Measurements from ENCODE around the gene ADAMTS12.
"Not testable (repeated sequence)": the region's sequence is repeated elsewhere in the genome, so short reads cannot be mapped to it uniquely, and the experiment has no call there.

Gene ADAMTS12

DNA sequence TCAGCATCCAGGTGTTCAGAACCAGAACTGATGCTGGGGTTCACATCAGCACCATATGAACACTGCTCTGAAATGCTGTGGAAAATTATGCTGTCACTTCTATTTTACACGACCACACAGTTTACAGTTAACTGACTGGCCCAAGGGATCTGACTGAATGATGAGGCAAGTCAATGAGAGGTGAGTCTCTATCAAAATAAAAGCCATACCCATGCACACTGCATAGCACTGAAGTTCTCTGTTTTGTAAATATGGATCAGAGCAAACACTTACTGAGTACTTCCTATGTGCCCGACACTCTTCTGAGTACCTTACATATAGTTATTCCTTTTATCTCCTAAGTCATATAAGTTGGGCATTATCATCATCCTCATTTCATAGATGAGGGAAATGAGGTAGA is 328.3 kb downstream of the ADAMTS12 start:
- Mint-ChIP-seq H3K4me3 (no peak overlapping the region), H3K27me3 (peaks cover 6% of the 10 kb centered on the region), H3K36me3 (ENCODE audit: low read depth) (no peaks in the 10 kb centered on the region), H3K9me3 (no peaks in the 10 kb centered on the region), H3K27ac (no peak overlapping the region), H3K4me1 (ENCODE audit: low read depth) (no peaks in the 10 kb centered on the region)
- DNase-seq, result no peak

DNA sequence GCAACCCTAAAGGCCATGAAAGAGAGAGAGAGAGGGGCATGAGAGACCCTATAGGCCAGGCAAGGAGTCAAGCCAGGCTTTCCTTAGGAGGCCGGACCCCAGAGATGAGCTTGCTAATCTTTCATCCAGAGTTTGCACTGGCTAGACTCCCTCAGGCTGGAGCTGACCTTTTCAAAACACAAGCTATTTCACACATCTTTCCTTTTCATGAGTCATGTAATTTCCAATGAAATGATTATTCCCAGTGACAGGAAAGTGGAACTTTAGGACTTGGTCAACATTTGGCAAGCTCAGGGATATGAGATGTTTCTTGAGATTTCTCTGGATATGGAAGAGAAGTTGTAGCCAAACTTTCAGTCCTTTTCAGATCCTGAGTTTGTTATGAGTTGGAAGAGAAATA is 333.3 kb downstream of the ADAMTS12 start:
- H3K27me3 Mint-ChIP-seq, result no peaks in the 10 kb centered on the region
- H3K4me3 Mint-ChIP-seq, result no peak overlapping the region
- no peak for DNase-seq
- no peaks in the 10 kb centered on the region for H3K36me3 Mint-ChIP-seq (ENCODE audit: low read depth)
- H3K27ac Mint-ChIP-seq, result no peak overlapping the region
- no peaks in the 10 kb centered on the region for H3K4me1 Mint-ChIP-seq (ENCODE audit: low read depth)
- no peaks in the 10 kb centered on the region for H3K9me3 Mint-ChIP-seq

DNA sequence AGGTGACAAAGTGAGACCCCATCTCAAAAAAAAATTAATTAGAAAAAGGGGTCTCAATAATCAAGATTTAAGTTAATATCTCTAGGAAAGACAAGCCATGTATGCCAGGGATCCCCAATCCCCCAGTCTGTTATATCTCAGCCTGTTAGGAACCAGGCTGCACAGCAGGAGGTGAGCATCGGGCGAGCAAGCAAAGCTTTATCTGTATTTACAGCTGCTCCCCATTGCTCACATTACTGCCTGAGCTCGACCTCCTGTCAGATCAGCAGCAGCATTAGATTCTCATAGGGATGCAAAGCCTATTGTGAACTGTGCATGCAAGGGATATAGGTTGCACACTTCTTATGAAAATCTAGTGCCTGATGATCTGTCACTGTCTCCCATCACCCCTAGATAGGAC is 334.2 kb downstream of the ADAMTS12 start:
- DNase-seq, result no peak
- H3K9me3 Mint-ChIP-seq, result no peaks in the 10 kb centered on the region
- H3K36me3 Mint-ChIP-seq (ENCODE audit: low read depth), result no peaks in the 10 kb centered on the region
- no peaks in the 10 kb centered on the region for H3K4me1 Mint-ChIP-seq (ENCODE audit: low read depth)
- no peaks in the 10 kb centered on the region for H3K27me3 Mint-ChIP-seq
- H3K4me3 Mint-ChIP-seq, result no peak overlapping the region
- no peak overlapping the region for H3K27ac Mint-ChIP-seq

DNA sequence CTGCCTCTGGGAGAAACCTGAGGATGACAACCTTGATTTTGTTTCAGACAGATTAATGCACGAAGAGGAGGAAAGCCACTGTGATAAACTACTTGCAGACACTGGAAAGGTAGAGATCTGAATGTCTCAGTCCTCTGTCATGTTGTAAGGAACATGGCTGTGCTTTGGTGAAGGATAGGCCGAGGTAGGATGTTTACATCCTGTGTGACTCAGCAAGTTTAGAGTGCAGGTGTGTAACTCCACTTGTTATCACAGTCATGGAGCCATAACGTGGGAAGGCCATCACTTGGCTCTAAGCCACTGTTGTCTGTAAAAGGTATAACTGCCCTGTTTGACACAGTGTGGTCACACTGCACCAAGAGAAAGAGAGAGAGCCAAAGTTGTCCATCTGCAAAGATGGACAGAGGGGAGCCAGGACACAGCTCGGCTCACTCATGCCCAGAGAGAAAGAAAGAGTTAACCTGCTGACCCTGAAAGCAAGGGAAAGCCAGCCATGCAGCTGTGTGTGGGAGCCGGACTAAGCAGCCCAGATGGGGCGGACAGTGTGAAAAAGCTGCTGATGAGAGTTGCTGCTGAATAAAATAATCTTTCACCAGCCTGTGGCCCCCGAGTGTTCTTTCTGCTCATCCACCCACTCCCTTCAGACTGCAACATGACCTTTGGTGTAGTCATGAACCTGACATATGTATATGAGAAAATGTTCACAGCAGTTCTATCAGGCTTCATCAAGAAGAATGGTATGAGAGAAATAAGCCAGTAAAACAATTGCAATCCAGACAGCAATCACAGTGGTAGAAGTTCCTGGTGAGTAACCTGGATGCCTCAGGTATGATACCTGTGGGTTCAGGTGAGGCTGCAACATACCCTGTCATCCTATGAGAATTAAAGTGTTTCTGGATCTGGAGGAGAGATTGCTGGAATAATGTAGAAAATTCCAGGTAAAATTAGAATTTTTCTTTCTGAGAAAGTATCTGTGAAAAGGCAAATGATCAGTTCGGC is 335.2 kb downstream of the ADAMTS12 start:
- H3K9me3 Mint-ChIP-seq, result no peaks in the 10 kb centered on the region
- H3K4me1 Mint-ChIP-seq (ENCODE audit: low read depth), result no peaks in the 10 kb centered on the region
- H3K27ac Mint-ChIP-seq, result no peak overlapping the region
- no peaks in the 10 kb centered on the region for H3K36me3 Mint-ChIP-seq (ENCODE audit: low read depth)
- peaks cover 4% of the 10 kb centered on the region for H3K27me3 Mint-ChIP-seq
- no peak overlapping the region for H3K4me3 Mint-ChIP-seq
- no peak for DNase-seq

DNA sequence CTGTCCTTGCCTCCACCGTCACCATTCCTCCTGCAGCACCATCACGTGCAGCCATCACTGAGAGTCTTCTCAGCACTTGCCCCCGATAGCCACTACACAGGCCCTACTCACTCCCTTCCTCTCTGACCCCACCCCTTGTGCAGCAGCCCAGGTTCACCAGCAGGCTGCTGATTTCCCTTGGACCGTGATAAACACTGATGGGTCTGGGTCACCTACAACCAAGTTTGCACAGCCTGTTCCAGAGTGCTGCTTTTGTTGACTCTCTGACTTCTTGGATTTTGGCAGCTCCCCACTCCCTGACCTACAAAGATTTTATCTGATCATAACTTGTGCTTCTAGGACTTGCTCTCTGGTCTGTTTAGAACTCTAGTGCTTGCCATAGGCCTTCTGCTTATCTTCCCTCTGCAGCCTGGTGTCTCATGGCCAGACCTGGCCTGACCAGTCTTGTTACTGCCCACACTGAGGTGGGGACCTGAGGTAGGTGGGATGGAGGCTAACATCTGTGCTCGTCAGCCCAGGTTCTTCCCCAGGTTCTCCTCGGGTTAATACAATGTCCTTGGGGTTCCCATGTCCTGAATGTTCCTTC is 341.7 kb downstream of the ADAMTS12 start:
- Mint-ChIP-seq H3K4me1 (ENCODE audit: low read depth) (no peaks in the 10 kb centered on the region), H3K4me3 (no peak overlapping the region), H3K36me3 (ENCODE audit: low read depth) (no peaks in the 10 kb centered on the region), H3K27me3 (peaks cover 14% of the 10 kb centered on the region), H3K9me3 (peaks cover 3% of the 10 kb centered on the region), H3K27ac (no peak overlapping the region)
- DNase-seq, result no peak

DNA sequence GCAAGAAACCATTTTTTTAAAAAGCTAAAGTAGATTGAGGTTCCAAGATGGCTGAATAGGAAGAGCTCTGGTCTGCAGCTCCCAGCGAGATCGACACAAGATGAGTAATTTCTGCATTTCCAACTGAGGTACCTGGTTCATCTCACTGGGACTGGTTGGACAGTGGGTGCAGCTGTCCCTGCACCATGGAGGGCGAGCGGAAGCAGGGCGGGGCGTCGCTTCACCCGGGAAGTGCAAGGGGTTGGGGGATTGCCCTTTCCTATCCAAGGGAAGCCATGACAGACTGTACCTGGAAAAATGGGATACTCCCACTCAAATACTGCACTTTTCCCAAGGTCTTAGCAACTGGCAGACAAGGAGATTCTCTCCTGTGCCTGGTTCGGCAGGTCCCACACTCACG is 352.0 kb downstream of the ADAMTS12 start:
- H3K27ac Mint-ChIP-seq; H3K36me3 Mint-ChIP-seq (ENCODE audit: low read depth); DNase-seq; H3K4me3 Mint-ChIP-seq; H3K9me3 Mint-ChIP-seq; H3K4me1 Mint-ChIP-seq (ENCODE audit: low read depth): not testable (repeated sequence)
- H3K27me3 Mint-ChIP-seq, result peaks cover 26% of the 10 kb centered on the region

DNA sequence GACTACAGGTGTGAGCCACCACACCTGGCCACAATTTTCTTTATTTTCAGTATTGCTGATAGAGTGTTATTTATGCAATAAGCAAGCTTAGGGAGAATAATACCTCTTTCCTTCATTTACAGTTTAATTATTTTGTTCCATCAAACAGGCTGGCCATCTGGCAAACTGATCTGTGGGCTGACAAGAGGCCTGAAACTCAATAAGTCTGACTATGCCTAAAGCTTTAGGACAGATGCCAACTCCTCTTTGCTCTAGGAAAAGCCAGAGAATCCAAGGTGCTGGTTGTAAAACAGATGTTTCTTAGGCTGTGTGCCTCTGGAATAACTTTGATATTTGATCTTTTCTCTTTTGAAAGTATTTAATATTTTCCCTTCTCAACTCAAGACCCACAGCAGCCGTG is 352.6 kb downstream of the ADAMTS12 start:
- Mint-ChIP-seq H3K4me3 (no peak overlapping the region), H3K27me3 (peaks cover 26% of the 10 kb centered on the region), H3K9me3 (no peaks in the 10 kb centered on the region), H3K36me3 (ENCODE audit: low read depth) (no peaks in the 10 kb centered on the region), H3K27ac (no peak overlapping the region), H3K4me1 (ENCODE audit: low read depth) (no peaks in the 10 kb centered on the region)
- no peak for DNase-seq

DNA sequence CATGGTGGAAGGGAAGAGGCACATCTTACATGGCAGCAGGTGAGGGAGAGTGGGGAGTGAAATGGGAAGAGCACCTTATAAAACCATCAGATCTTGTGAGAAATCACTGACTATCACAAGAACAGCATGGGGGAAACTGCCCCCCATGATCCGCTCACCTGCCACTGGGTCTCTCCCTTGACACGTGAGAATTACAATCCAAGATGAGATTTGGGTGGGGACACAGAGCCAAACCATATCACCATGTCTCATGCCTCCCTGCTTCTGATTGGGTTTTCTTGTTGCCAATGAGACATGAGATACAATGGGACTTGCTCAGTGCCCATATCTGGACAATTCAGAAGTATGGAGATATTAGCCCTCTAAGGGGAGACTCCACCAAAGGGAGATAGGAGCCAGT is 353.6 kb downstream of the ADAMTS12 start:
- Mint-ChIP-seq H3K27me3 (peaks cover 26% of the 10 kb centered on the region), H3K4me1 (ENCODE audit: low read depth) (no peaks in the 10 kb centered on the region), H3K36me3 (ENCODE audit: low read depth) (no peaks in the 10 kb centered on the region), H3K27ac (no peak overlapping the region), H3K4me3 (no peak overlapping the region), H3K9me3 (no peaks in the 10 kb centered on the region)
- DNase-seq, result no peak

DNA sequence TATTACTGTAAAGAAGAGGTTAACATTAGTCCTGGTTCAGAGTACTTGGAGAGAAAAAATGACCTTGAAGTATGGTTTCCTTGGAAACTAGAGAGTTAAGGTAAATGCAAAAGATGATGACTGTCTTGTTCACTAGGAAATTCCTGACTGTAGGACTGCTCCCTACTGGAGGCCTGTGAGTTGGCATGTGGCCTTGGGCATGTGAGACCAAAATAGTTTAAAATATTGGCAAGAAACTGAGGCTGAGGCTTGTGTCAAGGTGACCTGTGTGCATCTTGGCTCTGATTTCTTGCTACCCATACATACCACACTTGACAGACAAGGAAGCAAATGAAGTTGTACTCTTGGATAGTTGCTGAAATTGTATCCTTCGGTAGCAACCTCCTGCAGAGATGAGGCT is 354.6 kb downstream of the ADAMTS12 start:
- H3K36me3 Mint-ChIP-seq (ENCODE audit: low read depth), result no peaks in the 10 kb centered on the region

DNA sequence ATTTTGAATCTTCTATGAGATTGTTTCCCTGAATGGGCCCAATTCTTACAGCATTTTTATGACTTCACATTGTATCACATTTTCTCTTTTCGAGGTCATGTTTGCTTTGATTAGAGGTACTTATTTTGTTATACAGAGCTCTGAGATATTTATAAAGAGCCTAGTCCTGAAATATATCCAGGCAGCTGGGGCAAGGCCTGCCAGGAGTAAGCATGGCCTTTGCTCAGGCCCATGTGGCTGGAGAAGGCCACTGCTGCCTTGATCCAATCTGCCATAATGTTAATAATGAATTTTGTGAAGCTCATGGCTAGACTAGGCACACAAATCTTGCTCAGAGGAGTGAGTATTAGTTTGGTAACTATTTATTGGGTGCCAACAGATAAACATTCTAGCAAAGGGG is 355.0 kb downstream of the ADAMTS12 start:
- H3K27ac Mint-ChIP-seq, result no peak overlapping the region
- H3K4me1 Mint-ChIP-seq (ENCODE audit: low read depth), result no peaks in the 10 kb centered on the region
- H3K9me3 Mint-ChIP-seq, result no peaks in the 10 kb centered on the region
- no peak overlapping the region for H3K4me3 Mint-ChIP-seq
- no peak for DNase-seq
- no peaks in the 10 kb centered on the region for H3K36me3 Mint-ChIP-seq (ENCODE audit: low read depth)
- H3K27me3 Mint-ChIP-seq, result peaks cover 21% of the 10 kb centered on the region

More for the DNA sequence above, 354.6 kb downstream of the ADAMTS12 start:
- Mint-ChIP-seq H3K9me3 (no peaks in the 10 kb centered on the region), H3K4me3 (no peak overlapping the region), H3K4me1 (ENCODE audit: low read depth) (no peaks in the 10 kb centered on the region), H3K27me3 (peaks cover 22% of the 10 kb centered on the region), H3K27ac (no peak overlapping the region)
- no peak for DNase-seq

DNA sequence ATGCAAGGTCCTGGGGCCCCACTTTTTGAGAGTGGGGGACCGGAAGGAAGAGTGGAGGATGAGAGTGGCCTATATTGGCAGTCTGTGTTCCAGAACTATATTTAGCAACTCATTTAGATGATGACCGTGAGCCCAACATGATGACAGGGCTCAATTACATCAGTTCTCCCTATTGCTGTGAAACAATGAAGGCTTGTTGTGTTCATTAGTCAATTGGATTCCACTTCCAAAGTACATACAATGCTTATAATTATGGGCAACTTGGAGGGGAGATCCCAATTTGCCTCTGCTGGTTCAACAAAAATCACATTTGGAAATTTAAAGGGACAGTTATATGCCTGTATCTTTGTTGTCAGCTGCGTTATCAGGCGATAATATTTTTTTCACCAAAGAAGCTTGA is 360.0 kb downstream of the ADAMTS12 start:
- Mint-ChIP-seq H3K36me3 (ENCODE audit: low read depth) (no peaks in the 10 kb centered on the region), H3K4me3 (no peak overlapping the region), H3K27ac (no peak overlapping the region), H3K4me1 (ENCODE audit: low read depth) (no peaks in the 10 kb centered on the region), H3K27me3 (no peaks in the 10 kb centered on the region), H3K9me3 (no peaks in the 10 kb centered on the region)
- no peak for DNase-seq

DNA sequence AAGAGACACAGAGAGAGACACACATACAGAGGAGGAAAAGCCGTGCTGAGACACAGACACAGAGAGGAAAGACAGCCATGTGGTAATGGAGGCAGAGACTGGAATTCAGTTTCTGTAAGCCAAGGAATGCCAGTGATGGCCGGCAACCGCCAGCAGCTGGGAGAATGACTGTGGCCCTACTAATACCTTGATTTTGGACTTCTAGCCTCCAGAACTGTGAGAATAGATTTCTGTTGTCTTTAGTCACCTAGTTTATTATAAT is 360.8 kb downstream of the ADAMTS12 start:
- Mint-ChIP-seq H3K27me3 (no peaks in the 10 kb centered on the region), H3K4me3 (no peak overlapping the region), H3K9me3 (no peaks in the 10 kb centered on the region), H3K27ac (no peak overlapping the region), H3K36me3 (ENCODE audit: low read depth) (no peaks in the 10 kb centered on the region), H3K4me1 (ENCODE audit: low read depth) (no peaks in the 10 kb centered on the region)
- no peak for DNase-seq

DNA sequence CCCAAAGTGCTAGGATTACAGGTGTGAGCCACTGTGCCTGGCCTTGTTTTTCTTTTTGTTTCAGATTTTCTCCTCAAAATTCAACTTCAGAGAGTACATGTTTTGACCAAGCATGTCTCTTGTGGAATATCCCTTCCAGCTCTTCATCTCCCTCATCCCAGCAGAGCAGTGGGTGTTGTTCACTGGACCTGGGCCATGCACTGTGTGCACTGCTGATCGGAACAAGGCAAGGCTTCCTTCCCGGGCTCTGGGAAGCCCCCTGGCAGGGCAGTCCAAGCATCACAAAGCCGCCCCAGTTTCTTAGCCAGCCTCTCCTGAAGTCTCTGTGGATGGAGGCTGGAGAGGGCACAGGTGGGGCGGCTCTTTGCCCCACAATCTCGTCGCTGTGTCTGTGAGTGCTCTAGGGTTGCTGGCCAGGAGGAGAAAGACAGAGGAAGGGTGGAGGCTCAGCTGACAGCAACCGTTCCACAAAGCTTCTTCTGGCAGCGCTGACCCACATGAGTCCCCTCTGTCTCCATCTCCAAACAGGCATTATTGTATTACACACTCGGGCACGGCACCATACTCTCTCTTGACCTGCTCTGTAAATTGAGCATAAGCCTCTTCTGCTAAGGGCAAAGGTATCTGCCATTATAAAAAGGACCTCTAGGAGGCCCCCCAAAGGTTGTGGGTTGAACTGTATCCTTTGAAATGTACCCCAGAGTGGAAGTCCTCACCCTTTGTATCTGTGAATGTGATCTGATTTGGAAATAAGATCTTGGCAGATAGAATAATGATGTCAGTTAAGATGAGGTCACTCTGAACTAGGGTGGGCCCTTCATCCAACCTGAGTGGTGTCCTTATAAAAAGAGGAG is 361.4 kb downstream of the ADAMTS12 start:
- Mint-ChIP-seq H3K27ac (no peak overlapping the region), H3K9me3 (no peaks in the 10 kb centered on the region), H3K36me3 (ENCODE audit: low read depth) (no peaks in the 10 kb centered on the region), H3K4me3 (no peak overlapping the region), H3K27me3 (no peaks in the 10 kb centered on the region), H3K4me1 (ENCODE audit: low read depth) (no peaks in the 10 kb centered on the region)
- DNase-seq, result no peak

DNA sequence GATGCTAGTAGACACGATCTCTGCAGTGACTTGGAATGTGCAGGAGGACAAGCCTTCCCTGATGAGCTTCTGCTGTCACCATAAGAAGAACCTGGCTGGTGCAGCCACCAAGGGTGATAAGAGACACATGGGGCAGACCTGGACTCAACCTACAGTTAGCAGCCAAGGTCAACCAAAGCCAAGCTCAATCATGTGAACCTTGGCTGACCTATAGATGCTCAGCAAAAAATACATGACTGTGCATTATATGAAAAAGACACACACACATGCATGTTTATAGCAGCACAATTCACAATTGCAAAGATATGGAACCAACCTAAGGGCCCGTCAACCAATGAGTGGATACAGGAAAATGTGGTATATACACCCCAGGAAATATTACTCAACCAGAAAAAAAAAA is 364.1 kb downstream of the ADAMTS12 start:
- Mint-ChIP-seq H3K36me3 (ENCODE audit: low read depth) (no peaks in the 10 kb centered on the region), H3K4me1 (ENCODE audit: low read depth) (peaks cover 3% of the 10 kb centered on the region), H3K27ac (no peak overlapping the region), H3K27me3 (peaks cover 4% of the 10 kb centered on the region), H3K9me3 (no peaks in the 10 kb centered on the region), H3K4me3 (no peak overlapping the region)
- DNase-seq, result no peak

DNA sequence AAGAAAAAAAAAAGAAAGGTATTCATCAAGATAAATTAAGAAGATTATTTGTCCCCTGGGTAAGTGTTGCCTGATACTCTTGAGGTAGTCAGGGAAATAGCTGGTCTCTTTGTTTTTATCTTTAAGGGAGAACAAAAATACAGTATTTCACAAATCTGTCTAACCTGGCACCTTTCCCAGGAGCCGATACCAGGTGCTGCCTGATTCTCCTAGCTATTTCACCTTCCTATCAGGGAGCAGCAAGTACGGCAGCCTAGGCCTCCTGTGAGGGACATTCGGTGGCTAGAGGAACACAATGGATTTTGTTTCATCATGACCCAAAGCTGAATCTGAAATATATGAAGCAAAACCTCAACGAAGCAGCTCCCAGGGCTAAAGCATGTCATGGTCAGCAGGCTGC is 365.0 kb downstream of the ADAMTS12 start:
- Mint-ChIP-seq H3K27me3 (peaks cover 4% of the 10 kb centered on the region), H3K27ac (no peak overlapping the region), H3K4me3 (no peak overlapping the region), H3K36me3 (ENCODE audit: low read depth) (no peaks in the 10 kb centered on the region), H3K4me1 (ENCODE audit: low read depth) (peaks cover 3% of the 10 kb centered on the region), H3K9me3 (no peaks in the 10 kb centered on the region)
- DNase-seq, result no peak
